K562 (cell line): Measurements from ENCODE around the gene DIAPH1. TPM values are rescaled to one million over a fixed set of nuclear protein-coding genes. Genes with fewer than 3 reads are reported as not detected.

Source experiments
- CHD2 ChIP-seq: IDR thresholded peaks from 2 replicates; pipeline ENCODE4 v1.6.1; 2011; ENCODE audit warnings: low read depth, low read length
- GTF2A2 ChIP-seq: IDR thresholded peaks from 2 replicates; pipeline ENCODE4 v1.6.1; 2016; ENCODE audit warnings: mild to moderate bottlenecking, missing genetic modification characterization, missing compliant biosample characterization
- GTF2E2 ChIP-seq: fragments of 200-800 bp; sonication (Bioruptor generic); IDR thresholded peaks from 2 replicates; pipeline ENCODE4 v1.6.1; 2016; ENCODE audit warnings: missing genetic modification characterization, missing compliant biosample characterization
- PTRF ChIP-seq: fragments of 450-650 bp; IDR thresholded peaks from 2 replicates; pipeline ENCODE4 v1.6.1; 2016; ENCODE audit warnings: mild to moderate bottlenecking, missing genetic modification characterization, missing compliant biosample characterization
- RBM22 ChIP-seq: fragments of 200-400 bp; formaldehyde crosslinking; IDR thresholded peaks from 2 replicates; pipeline ENCODE4 v1.6.1; 2018; ENCODE audit warnings: low read length, low read depth; ENCODE audit not compliant: poor library complexity, severe bottlenecking
- SAP30 ChIP-seq: fragments of 200-600 bp; sonication (generic); IDR thresholded peaks from 2 replicates; pipeline ENCODE4 v1.6.1; 2012; ENCODE audit warnings: borderline replicate concordance, low read depth, mild to moderate bottlenecking, moderate library complexity, low read length, control low read depth, inconsistent platforms; ENCODE audit not compliant: insufficient read depth, poor library complexity, severe bottlenecking
- SMAD1 ChIP-seq: fragments of 150-350 bp; IDR thresholded peaks from 2 replicates; pipeline ENCODE4 v1.6.1; 2014; ENCODE audit warnings: low read length, low read depth; ENCODE audit not compliant: partially characterized antibody
- THRAP3 ChIP-seq: fragments of 450-650 bp; IDR thresholded peaks from 2 replicates; pipeline ENCODE4 v1.6.1; 2016; ENCODE audit warnings: mild to moderate bottlenecking, inconsistent platforms, borderline replicate concordance
- polyA plus RNA-seq, 8 experiments: library from polyadenylated mRNA; depleted of rRNA in 4 of 8; stranded (reverse) in 5 of 8; unstranded in 3 of 8; fragments of >200 nt; fragmentation: Nextera tagmentation in 2 of 8; fragmentation: Illumina TruSeq in 1 of 8; extraction: Ambion mirVana in 2 of 8; extraction: Trizol in 1 of 8; gene quantifications; 2 replicates each; pipeline versions ENCODE4 v1.2.1 to v1.2.3, GENCODE V29; 2011 to 2014; ENCODE audit warnings: inconsistent platforms in 1 of 8, missing spikeins in 1 of 8
- total RNA-seq, 7 experiments: library from RNA; depleted of rRNA in 6 of 7; stranded (reverse); fragments of >200 nt in 6 of 7; fragmentation: Illumina TruSeq in 2 of 7; extraction: Trizol in 2 of 7; gene quantifications; 2 replicates each; pipeline versions ENCODE4 v1.2.1 to v1.2.3, GENCODE V29; 2011 to 2021; ENCODE audit warnings: low replicate concordance in 1 of 7
- TF ChIP-seq, protein P1 (sequence below): fragments of 450-650 bp; IDR thresholded peaks from 2 replicates; pipeline ENCODE4 v1.6.1; 2016; ENCODE audit warnings: mild to moderate bottlenecking, moderate library complexity

The DIAPH1 gene
- total and polyA plus RNA-seq, 9 of the 15 experiments (the other 6 are each of a cell fraction or from before 2014, with no cell fraction given): 60.8 to 328 (median 97.8) TPM

DNA sequence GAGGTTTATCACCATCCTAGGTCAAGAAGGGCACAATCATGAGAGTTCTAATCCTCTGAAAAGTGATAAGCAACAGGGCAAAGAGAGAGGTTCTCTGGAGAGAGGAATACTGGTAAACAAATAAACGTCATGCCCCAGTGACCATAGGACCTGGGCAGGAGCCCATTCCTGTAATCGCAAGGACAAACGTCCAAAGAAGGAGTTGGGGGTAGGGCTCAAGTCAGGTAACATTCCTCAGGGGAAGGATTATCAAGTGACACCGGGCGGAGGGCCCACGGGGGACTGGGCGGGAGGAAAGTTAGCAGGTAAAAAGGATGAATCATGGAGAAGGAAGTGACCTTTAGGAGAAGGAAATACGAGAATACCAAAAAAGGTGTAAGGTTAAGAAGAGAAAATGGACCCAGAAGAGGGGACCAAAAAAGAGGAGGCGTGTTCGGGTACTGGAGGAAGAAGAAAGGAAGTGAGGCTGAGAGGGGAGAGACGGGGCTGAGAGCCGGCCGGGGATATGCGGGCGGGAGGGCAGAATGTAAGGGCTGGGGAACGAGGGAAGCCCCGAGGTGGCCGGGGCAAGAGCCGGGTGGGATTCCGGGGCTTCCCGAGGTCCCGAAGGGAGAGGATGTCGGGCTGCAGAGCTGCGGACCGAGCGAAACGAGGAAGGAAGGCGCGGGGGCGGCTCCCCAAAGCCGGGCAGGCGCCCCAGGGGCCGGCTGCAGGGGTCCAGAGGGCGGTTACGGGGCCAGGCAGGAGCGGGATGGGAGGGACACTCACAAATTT lies 583 bp downstream of the DIAPH1 start (continued):
- TF ChIP-seq, protein P1, sequence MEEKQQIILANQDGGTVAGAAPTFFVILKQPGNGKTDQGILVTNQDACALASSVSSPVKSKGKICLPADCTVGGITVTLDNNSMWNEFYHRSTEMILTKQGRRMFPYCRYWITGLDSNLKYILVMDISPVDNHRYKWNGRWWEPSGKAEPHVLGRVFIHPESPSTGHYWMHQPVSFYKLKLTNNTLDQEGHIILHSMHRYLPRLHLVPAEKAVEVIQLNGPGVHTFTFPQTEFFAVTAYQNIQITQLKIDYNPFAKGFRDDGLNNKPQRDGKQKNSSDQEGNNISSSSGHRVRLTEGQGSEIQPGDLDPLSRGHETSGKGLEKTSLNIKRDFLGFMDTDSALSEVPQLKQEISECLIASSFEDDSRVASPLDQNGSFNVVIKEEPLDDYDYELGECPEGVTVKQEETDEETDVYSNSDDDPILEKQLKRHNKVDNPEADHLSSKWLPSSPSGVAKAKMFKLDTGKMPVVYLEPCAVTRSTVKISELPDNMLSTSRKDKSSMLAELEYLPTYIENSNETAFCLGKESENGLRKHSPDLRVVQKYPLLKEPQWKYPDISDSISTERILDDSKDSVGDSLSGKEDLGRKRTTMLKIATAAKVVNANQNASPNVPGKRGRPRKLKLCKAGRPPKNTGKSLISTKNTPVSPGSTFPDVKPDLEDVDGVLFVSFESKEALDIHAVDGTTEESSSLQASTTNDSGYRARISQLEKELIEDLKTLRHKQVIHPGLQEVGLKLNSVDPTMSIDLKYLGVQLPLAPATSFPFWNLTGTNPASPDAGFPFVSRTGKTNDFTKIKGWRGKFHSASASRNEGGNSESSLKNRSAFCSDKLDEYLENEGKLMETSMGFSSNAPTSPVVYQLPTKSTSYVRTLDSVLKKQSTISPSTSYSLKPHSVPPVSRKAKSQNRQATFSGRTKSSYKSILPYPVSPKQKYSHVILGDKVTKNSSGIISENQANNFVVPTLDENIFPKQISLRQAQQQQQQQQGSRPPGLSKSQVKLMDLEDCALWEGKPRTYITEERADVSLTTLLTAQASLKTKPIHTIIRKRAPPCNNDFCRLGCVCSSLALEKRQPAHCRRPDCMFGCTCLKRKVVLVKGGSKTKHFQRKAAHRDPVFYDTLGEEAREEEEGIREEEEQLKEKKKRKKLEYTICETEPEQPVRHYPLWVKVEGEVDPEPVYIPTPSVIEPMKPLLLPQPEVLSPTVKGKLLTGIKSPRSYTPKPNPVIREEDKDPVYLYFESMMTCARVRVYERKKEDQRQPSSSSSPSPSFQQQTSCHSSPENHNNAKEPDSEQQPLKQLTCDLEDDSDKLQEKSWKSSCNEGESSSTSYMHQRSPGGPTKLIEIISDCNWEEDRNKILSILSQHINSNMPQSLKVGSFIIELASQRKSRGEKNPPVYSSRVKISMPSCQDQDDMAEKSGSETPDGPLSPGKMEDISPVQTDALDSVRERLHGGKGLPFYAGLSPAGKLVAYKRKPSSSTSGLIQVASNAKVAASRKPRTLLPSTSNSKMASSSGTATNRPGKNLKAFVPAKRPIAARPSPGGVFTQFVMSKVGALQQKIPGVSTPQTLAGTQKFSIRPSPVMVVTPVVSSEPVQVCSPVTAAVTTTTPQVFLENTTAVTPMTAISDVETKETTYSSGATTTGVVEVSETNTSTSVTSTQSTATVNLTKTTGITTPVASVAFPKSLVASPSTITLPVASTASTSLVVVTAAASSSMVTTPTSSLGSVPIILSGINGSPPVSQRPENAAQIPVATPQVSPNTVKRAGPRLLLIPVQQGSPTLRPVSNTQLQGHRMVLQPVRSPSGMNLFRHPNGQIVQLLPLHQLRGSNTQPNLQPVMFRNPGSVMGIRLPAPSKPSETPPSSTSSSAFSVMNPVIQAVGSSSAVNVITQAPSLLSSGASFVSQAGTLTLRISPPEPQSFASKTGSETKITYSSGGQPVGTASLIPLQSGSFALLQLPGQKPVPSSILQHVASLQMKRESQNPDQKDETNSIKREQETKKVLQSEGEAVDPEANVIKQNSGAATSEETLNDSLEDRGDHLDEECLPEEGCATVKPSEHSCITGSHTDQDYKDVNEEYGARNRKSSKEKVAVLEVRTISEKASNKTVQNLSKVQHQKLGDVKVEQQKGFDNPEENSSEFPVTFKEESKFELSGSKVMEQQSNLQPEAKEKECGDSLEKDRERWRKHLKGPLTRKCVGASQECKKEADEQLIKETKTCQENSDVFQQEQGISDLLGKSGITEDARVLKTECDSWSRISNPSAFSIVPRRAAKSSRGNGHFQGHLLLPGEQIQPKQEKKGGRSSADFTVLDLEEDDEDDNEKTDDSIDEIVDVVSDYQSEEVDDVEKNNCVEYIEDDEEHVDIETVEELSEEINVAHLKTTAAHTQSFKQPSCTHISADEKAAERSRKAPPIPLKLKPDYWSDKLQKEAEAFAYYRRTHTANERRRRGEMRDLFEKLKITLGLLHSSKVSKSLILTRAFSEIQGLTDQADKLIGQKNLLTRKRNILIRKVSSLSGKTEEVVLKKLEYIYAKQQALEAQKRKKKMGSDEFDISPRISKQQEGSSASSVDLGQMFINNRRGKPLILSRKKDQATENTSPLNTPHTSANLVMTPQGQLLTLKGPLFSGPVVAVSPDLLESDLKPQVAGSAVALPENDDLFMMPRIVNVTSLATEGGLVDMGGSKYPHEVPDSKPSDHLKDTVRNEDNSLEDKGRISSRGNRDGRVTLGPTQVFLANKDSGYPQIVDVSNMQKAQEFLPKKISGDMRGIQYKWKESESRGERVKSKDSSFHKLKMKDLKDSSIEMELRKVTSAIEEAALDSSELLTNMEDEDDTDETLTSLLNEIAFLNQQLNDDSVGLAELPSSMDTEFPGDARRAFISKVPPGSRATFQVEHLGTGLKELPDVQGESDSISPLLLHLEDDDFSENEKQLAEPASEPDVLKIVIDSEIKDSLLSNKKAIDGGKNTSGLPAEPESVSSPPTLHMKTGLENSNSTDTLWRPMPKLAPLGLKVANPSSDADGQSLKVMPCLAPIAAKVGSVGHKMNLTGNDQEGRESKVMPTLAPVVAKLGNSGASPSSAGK: no peak
- no peak for TF ChIP-seq GTF2E2 (tag)
- TF ChIP-seq SAP30: peak; percentile 50
- TF ChIP-seq RBM22: no peak
- TF ChIP-seq CHD2: no peak
- no peak for TF ChIP-seq PTRF (tag)
- no peak for TF ChIP-seq SMAD1
- TF ChIP-seq GTF2A2 (tag): no peak
- no peak for TF ChIP-seq THRAP3
